ENCODE measurements around the gene TP53TG5. TPM values are rescaled to one million over a fixed set of nuclear protein-coding genes. Genes with fewer than 3 reads are reported as not detected.

Gene TP53TG5
- total RNA-seq, 1 donor from 2014 or later, result not detected

DNA sequence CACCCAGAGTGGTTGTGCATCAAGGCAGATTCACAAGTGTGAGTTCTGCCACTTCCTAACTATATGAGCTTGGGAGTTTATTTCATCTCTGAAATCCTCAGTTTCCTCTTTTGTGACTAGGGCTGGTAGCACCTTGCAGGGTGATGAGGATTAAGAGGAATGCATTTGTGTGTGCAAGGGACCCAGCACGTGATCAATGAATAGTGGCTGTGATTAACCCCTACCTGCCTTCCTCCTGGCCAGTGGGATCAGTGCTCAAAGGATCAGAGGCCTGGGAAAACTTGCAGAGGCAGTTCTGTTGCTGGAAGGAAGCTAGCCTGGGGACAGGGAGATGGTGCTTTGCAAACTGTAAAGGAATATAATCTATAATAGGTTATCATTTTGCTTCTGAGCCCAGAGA, 37.2 kb downstream of the TP53TG5 start:
- H3K4me3 Mint-ChIP-seq, result peak overlapping the region; percentile 96
- H3K9me3 Mint-ChIP-seq, result no peaks in the 10 kb centered on the region
- peaks cover 17% of the 10 kb centered on the region for H3K36me3 Mint-ChIP-seq
- H3K27ac Mint-ChIP-seq, result peak overlapping the region; percentile 96
- no peak for DNase-seq (ENCODE audit: extremely low spot score, unreplicated experiment)
- TF ChIP-seq, protein P1, sequence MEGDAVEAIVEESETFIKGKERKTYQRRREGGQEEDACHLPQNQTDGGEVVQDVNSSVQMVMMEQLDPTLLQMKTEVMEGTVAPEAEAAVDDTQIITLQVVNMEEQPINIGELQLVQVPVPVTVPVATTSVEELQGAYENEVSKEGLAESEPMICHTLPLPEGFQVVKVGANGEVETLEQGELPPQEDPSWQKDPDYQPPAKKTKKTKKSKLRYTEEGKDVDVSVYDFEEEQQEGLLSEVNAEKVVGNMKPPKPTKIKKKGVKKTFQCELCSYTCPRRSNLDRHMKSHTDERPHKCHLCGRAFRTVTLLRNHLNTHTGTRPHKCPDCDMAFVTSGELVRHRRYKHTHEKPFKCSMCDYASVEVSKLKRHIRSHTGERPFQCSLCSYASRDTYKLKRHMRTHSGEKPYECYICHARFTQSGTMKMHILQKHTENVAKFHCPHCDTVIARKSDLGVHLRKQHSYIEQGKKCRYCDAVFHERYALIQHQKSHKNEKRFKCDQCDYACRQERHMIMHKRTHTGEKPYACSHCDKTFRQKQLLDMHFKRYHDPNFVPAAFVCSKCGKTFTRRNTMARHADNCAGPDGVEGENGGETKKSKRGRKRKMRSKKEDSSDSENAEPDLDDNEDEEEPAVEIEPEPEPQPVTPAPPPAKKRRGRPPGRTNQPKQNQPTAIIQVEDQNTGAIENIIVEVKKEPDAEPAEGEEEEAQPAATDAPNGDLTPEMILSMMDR (conservative IDR thresholded peaks at IDR 0.05), result no peak
- H3K27me3 Mint-ChIP-seq, result no peaks in the 10 kb centered on the region
- H3K4me1 Mint-ChIP-seq (ENCODE audit: unreplicated experiment), result peaks cover 79% of the 10 kb centered on the region

DNA sequence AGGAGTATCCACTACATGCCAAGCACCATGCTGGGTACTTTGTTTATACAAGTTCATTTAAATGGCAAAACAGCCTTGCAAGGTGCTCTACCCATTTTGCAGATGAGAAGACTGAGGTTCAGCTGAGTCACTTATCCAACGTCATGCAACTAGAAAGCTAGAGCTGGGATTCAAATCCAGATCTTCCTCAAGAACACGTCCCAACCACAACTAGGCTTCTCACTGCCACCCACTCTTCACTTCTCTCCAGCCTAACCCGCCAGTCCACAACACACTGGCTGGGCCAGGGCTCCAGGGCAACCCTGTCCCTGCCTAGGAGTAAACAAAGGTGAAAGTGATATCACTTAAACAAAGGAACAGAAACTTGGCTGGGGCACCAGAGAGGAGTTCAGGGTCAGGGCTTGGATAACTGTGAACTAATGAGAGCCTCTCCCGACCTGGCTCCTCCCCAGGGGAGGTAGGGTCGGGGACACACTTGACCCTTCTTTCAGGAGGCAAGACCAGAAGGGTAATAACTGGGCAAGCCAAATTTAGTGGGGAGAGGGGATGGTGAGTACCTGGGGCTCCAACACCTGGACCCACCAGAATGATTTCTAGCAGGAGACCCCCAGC, 37.8 kb downstream of the TP53TG5 start:
- DNase-seq (ENCODE audit: extremely low spot score, unreplicated experiment), result no peak
- TF ChIP-seq, protein P1 (conservative IDR thresholded peaks at IDR 0.05), result no peak
- peak overlapping the region; percentile 96 for H3K27ac Mint-ChIP-seq
- peaks cover 17% of the 10 kb centered on the region for H3K36me3 Mint-ChIP-seq
- H3K9me3 Mint-ChIP-seq, result no peaks in the 10 kb centered on the region
- H3K4me3 Mint-ChIP-seq, result peak overlapping the region; percentile 96
- H3K27me3 Mint-ChIP-seq, result no peaks in the 10 kb centered on the region
- peaks cover 77% of the 10 kb centered on the region for H3K4me1 Mint-ChIP-seq (ENCODE audit: unreplicated experiment)

DNA sequence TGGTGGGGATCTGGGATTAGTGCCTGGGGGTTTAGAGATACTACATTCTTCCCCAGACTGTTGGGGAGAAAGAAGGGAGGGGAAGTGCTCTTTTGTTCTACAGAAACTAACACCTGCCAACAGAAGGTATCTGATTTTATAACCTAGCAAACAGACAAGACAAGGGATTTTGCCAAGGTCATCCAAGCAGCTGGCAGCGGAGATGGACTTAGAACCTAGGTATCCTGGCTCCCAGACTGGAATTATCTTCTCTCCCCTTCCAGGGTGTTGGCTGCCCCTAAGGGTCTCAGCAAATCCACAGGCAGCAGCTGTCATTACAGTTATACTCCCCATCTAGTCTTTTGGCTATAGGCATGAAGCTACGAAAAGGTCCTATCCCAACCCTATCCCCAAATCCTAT, 38.3 kb downstream of the TP53TG5 start:
- H3K27ac Mint-ChIP-seq, result peak overlapping the region; percentile 96
- TF ChIP-seq, protein P1 (conservative IDR thresholded peaks at IDR 0.05), result no peak
- H3K9me3 Mint-ChIP-seq, result no peaks in the 10 kb centered on the region
- peaks cover 71% of the 10 kb centered on the region for H3K4me1 Mint-ChIP-seq (ENCODE audit: unreplicated experiment)
- H3K27me3 Mint-ChIP-seq, result no peaks in the 10 kb centered on the region
- no peak for DNase-seq (ENCODE audit: extremely low spot score, unreplicated experiment)
- H3K36me3 Mint-ChIP-seq, result peaks cover 13% of the 10 kb centered on the region
- H3K4me3 Mint-ChIP-seq, result peak overlapping the region; percentile 49

DNA sequence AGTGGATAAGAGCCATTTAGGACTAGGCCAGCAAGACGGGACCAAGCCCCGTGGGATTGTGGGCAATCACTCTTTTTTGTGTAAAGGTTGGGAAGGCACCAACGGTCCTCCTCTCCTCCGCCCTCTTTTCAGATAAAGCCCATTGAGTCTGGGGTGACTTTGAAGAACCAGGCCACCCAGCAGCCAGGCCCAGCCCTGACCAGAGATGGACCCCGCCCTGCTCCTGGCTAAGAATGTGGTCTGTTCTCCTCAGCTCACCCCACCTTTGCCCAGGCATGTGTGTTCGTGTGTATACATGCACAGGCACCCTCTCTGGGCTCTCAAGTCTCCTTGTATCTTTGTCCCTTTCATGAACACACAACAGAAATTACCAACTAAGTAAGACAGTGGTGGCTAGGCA, 39.0 kb downstream of the TP53TG5 start:
- no peak for DNase-seq (ENCODE audit: extremely low spot score, unreplicated experiment)

DNA sequence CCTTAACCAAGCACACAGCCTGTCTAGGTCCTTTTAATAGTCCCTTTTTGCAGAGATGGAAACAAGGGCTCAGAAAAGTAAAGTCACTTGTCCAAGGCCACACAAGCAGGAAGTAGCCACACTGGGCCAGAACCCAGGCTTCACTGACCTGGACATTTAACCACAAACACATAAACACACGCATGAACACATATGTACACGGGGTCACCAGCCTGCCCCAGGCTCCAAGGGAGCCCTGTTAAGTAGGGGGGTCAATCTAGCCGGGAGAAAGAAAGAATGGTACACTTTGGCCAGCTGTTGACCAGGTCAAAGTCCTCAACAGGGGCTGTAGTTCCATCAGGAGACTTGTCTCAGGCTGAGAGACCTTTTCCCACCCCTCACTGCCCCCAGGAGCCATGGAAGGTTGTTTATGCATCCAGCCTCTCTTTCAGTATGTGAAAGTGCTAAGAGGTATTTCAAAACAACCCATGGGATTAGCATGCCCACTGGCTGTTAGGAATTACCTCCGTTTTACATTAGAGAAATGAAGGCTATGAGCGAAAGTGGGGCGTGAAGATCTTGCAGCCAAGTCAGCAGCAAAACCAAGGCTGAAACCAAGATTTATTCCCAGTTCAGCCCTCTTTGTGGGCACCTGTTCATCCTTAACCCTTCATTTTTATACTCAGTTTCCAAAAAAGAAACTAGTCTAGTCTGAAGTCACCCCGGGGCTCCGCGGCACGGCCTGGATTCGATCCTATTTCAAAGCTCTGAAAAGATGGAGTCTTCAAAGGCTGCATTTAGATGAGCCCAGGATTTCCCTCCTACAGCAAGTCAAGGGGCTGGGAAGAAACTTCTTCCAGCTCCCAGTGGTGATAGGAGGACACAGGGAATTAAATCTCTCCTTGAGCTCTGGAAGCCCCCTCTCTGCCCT, 39.7 kb downstream of the TP53TG5 start:
- no peak for DNase-seq (ENCODE audit: extremely low spot score, unreplicated experiment)
- H3K36me3 Mint-ChIP-seq, result peaks cover 13% of the 10 kb centered on the region

More for the DNA sequence above, 39.0 kb downstream of the TP53TG5 start:
- peak overlapping the region; percentile 54 for H3K4me3 Mint-ChIP-seq
- H3K4me1 Mint-ChIP-seq (ENCODE audit: unreplicated experiment), result peaks cover 68% of the 10 kb centered on the region
- TF ChIP-seq, protein P1 (conservative IDR thresholded peaks at IDR 0.05), result no peak
- peaks cover 13% of the 10 kb centered on the region for H3K36me3 Mint-ChIP-seq
- H3K27me3 Mint-ChIP-seq, result no peaks in the 10 kb centered on the region
- H3K27ac Mint-ChIP-seq, result peak overlapping the region; percentile 96
- H3K9me3 Mint-ChIP-seq, result no peaks in the 10 kb centered on the region

More for the DNA sequence above, 39.7 kb downstream of the TP53TG5 start:
- TF ChIP-seq, protein P1 (conservative IDR thresholded peaks at IDR 0.05), result no peak
- peak overlapping the region; percentile 71 for H3K4me3 Mint-ChIP-seq
- H3K27me3 Mint-ChIP-seq, result no peaks in the 10 kb centered on the region
- H3K4me1 Mint-ChIP-seq (ENCODE audit: unreplicated experiment), result peaks cover 62% of the 10 kb centered on the region
- H3K9me3 Mint-ChIP-seq, result no peaks in the 10 kb centered on the region
- peak overlapping the region; percentile 96 for H3K27ac Mint-ChIP-seq

All from type B pancreatic cell (in vitro differentiated cells).